HepG2 (cell line): Measurements from ENCODE around the gene CACNA1F. TPM values are rescaled to one million over a fixed set of nuclear protein-coding genes. Genes with fewer than 3 reads are reported as not detected.
A peak's percentile ranks its signal among the peaks of the same experiment; 100 is the strongest.

Experiments
- HNF1B ChIP-seq: sonication (generic); formaldehyde crosslinking; IDR thresholded peaks from 2 replicates; pipeline ENCODE4 v1.5.1; 2020; ENCODE audit warnings: mild to moderate bottlenecking, moderate library complexity, missing genetic modification reagents
- HNRNPLL ChIP-seq: fragments of 200-400 bp; formaldehyde crosslinking; IDR thresholded peaks from 2 replicates; pipeline ENCODE4 v1.6.1; 2017; ENCODE audit warnings: mild to moderate bottlenecking, low read depth, low read length; ENCODE audit not compliant: poor library complexity, severe bottlenecking
- KIAA2018 ChIP-seq: sonication (generic); formaldehyde crosslinking; IDR thresholded peaks from 2 replicates; pipeline ENCODE4 v1.5.0; 2020; ENCODE audit warnings: mild to moderate bottlenecking, missing genetic modification reagents, borderline replicate concordance
- MTA3 ChIP-seq: sonication (generic); formaldehyde crosslinking; IDR thresholded peaks from 2 replicates; pipeline ENCODE4 v1.4.0; 2020; ENCODE audit warnings: missing genetic modification reagents
- MYPOP ChIP-seq: sonication (generic); formaldehyde crosslinking; IDR thresholded peaks from 2 replicates; pipeline ENCODE4 v1.8.1; 2023; ENCODE audit warnings: mild to moderate bottlenecking, moderate library complexity, missing genetic modification reagents
- PHF21A ChIP-seq: sonication (generic); formaldehyde crosslinking; IDR thresholded peaks from 2 replicates; pipeline ENCODE4 v1.5.0; 2020; ENCODE audit warnings: mild to moderate bottlenecking, missing genetic modification reagents
- THAP9 ChIP-seq: sonication (generic); formaldehyde crosslinking; IDR thresholded peaks from 2 replicates; pipeline ENCODE4; 2020; ENCODE audit warnings: missing genetic modification reagents, mild to moderate bottlenecking, borderline replicate concordance
- TMF1 ChIP-seq: sonication (generic); formaldehyde crosslinking; IDR thresholded peaks from 2 replicates; pipeline ENCODE4 v1.8.1; 2022; ENCODE audit warnings: low read depth, missing genetic modification reagents
- ZNF468 ChIP-seq: sonication (generic); formaldehyde crosslinking; IDR thresholded peaks from 2 replicates; pipeline ENCODE4 v1.8.0; 2022; ENCODE audit warnings: mild to moderate bottlenecking, moderate library complexity, missing genetic modification reagents
- polyA plus RNA-seq, 8 experiments: library from polyadenylated mRNA; depleted of rRNA in 3 of 8; stranded (reverse) in 7 of 8; unstranded in 1 of 8; fragments of >200 nt; fragmentation: Illumina TruSeq in 4 of 8; extraction: Trizol in 4 of 8; gene quantifications; 2 replicates each; pipeline versions ENCODE4 v1.2.1 to v1.2.3, GENCODE V29; 2011 to 2016; ENCODE audit warnings: low read depth in 4 of 8, missing spikeins in 1 of 8, mixed read lengths in 1 of 8; ENCODE audit not compliant: insufficient read depth in 1 of 8
- total RNA-seq, 5 experiments: library from RNA; depleted of rRNA; stranded (reverse); fragments of >200 nt; fragmentation: Illumina TruSeq; extraction: Trizol; gene quantifications; 2 replicates each; pipeline ENCODE4 v1.2.3, GENCODE V29; 2016; ENCODE audit warnings: low read depth in 1 of 5

The CACNA1F gene
- total and polyA plus RNA-seq, 2 of the 13 experiments (the other 11 are each of a cell fraction or from before 2014, with no cell fraction given) = 0.03 TPM; not detected in 1

- TF ChIP-seq KIAA2018 (CRISPR knock-in tag) = no peak
- no peak for TF ChIP-seq TMF1
- TF ChIP-seq ZNF468 (CRISPR knock-in tag) = no peak
- TF ChIP-seq HNRNPLL = no peak
- peak; percentile 57 for TF ChIP-seq HNF1B (CRISPR knock-in tag)
- TF ChIP-seq PHF21A (CRISPR knock-in tag) = peak; percentile 43; the same call in 1 of the 2 replicates
- TF ChIP-seq MTA3 (CRISPR knock-in tag) = no peak
- TF ChIP-seq MYPOP (CRISPR knock-in tag) = 0 out of 2 replicates have a peak, but pooled peaks have one; percentile 41
- TF ChIP-seq THAP9 (CRISPR knock-in tag) = no peak
Observed at GRCh38 chrX:49186125-49187027, 46.8 kb downstream of the CACNA1F start, which contains the start of gene PRICKLE3 (continued).
